HG03378 (cell line): Measurements from ENCODE around the gene NEDD4L.
"Not testable (repeated sequence)": the region's sequence is repeated elsewhere in the genome, so short reads cannot be mapped to it uniquely, and the experiment has no call there.

Source experiments
- ATAC-seq: cut with Tn5 transposase; IDR thresholded peaks from one replicate; pipeline ENCODE4 v1.9.1; 2021; ENCODE audit warnings: mild to moderate bottlenecking, moderate library complexity; ENCODE audit not compliant: unreplicated experiment

NEDD4L gene

DNA sequence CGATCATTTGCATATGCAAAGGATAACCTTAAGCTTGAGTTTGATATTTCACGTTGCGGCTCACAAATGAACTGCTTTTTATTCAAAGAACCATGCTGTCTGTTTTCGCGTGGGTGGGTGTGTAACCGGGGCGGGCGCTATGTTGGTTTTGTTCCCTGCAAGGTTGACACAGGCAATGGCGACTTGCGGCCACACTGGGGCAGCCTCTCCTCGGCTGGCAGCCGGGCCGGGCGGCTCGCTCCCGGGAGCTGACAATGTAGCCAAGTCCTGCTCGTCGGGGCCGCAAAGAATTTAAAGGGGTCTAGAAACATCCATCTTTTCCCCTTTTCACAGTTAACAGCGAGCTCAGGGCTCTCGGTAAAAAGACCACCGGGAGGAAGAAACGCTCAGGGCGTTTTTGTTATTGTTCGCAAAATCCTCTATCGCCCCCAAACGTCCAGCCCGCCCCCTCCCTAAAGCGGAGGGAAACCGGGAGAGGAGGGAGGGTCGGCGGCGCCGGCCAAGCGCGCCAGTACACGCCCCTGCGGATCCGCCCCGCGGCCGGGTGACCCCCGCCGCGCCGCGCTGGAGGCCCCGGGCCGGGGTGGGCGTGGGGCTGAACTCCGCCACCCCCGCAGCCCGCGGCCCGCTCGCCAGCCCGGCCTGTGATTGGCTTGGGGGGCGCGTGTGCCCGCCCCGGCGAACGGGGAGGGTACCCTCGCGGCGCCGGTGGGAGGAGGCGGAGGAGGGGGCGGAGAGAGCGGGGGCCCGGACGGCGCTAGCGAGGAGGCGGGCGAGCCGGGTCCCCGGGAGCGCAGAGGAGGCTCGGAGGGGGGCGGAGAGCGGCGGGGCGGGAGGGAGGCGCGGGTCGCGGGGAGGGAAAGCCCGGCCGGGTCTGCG is at the start of gene NEDD4L:
NEDD4L (plus strand) TSS at position 736 of the 879 bp plus-strand sequence. CDS start 435 bp downstream, outside the sequence.
- ATAC-seq, result peak; percentile 79

DNA sequence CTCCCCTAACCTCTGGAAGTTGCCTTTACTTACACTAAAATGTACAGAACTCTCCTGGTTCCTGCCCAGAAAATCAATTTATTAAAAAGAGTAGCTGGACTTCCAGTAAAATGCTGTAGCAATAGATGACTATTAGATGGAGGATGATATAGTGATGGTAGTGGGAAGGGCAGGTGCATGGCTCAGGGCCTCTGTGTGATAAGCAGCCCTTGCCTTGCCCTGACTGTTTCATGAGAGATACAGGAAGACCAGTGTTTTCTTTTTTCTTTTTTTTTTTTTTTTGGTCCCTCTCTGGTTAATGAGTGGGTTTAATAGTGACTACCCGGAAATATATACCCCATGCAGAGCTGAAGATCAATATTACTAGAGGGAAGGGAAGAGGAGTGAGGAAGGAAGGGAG is 48.7 kb upstream of the NEDD4L start:
- ATAC-seq, result no peak

DNA sequence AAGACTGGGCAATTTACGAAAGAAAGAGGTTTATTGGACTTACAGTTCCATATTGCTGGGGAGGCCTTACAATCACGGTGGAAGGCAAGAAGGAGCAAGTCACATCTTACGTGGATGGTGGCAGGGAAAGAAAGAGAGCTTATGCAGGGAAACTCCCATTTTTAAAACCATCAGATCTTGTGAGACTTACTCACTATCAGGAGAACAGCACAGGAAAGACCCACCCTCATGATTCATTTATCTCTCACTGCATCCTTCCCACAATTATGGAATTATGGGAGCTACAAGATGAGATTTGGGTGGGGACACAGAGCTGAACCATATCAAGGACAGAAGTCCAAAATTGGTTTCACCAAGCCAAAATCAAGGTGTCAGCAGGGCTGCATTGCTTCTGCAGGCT is 47.1 kb upstream of the NEDD4L start:
- not testable (repeated sequence) for ATAC-seq

DNA sequence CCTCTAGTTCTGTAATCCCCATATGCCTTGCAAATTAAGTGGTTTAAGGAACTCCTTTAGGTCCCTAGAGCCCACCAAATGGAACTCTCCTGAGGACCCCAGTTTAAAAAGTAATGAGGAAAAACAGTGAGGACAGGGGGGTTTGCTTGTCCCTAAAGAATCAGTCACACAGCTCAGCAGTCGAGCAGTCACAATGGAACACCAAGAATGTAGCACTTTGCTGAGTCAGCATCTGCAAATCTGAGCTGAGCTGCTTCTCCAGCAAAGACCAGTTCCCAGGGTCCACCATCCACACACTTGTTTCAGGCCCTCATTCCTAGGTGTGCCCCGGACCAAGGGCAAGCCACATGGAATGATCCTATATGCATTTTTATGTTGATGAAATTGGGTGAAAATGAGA is 46.2 kb upstream of the NEDD4L start:
- ATAC-seq, result no peak

DNA sequence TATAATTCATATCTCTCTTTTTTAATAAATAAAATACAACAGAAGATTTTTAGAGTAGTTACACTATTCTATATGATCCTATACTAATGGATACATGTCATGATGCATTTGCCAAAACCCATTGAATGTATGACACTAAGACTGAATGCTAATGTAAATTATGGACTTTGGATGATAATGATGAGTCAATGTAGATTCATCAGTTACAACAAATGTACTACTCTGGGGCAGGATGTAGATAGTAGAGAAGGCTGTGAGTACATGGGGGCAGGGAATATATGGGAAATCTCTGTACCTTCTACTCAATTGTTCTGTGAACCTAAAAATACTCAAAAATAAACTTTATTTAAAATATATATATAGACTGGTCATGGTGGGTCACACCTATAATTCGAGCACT is 45.6 kb upstream of the NEDD4L start:
- no peak for ATAC-seq

DNA sequence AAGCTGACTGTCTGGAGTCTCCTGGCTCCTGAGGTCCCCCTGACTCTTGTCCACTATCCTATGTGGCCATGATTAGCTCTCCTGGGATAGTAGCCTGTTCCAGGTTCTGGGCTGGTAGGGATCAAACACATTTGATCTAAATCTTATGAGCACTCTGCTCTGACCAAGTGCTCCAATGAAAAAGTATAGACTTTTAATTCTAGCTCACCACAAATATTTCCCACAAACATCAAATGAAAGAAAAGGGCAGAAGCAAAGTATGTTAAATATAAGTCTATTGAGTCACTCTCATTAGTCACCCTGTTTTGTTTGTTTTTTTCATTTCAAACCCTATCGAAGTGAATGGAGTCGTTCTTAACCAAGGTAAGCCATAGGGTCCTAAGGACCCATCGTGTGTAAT is 39.7 kb upstream of the NEDD4L start:
- ATAC-seq, result no peak

DNA sequence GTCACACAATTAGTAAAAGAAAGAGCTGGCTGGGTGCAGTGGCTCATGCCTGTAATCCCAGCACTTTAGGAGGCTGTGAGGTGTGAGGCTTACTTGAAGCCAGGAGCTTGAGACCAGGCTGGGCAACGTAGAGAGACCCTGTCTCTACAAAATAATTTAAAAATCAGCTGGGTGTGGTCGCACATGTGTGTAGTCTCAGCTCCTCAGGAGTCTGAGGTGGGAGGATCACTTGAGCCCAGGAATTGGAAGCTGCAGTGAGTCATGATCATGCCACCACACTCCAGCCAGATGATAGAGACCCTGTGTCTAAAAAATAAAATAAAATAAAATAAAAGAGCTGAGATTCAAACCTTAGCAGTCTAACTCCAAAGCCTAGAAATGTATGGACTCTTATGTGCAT is 39.0 kb upstream of the NEDD4L start:
- ATAC-seq, result no peak

DNA sequence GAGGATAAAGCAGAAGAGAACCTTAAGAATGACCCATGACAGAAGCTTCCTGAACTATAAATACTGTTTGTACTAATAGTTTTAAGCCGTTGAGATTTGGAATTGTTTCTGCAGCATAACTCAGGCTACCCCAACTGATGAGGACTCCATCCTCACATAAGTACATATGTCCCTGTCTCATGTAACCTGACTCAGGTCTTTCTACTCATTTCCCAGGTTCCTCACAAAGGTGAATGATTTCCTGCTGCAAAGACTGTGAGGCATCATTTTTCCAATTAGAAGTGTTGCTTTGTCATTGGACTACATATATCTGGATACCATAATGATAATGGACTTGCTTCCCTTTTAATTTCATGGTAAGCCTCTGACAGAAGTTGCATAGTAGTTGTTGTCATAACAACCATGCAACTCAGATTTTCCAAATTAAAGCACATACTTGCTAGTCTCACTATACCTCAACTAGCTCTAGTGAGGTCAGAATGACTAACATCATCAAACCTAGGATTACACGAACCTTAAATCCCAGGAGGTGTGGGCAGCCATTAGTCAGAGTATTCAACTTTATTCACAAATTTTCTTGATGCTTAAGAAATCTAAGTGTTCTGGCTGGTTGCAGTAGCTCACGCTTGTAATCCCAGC is 38.0 kb upstream of the NEDD4L start:
- ATAC-seq, result no peak

DNA sequence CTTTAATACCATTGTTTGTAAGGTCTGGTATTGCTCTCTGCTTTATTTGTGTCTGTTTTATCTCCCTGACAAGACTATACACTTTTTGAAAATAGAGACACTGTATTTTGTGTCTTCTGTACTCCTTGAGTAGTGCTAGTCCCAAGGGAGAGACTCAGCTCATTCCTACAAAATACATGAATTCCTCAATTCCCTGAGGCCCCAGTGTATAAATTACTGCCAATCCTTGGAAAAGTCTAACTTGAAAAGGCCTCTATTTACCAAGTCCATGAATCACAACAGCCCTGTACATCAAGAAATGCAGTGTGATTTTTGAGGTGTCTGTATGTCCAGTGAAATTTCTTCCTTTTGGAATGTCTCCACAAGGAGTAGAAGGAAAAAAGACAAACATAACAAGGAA is 34.9 kb upstream of the NEDD4L start:
- no peak for ATAC-seq

DNA sequence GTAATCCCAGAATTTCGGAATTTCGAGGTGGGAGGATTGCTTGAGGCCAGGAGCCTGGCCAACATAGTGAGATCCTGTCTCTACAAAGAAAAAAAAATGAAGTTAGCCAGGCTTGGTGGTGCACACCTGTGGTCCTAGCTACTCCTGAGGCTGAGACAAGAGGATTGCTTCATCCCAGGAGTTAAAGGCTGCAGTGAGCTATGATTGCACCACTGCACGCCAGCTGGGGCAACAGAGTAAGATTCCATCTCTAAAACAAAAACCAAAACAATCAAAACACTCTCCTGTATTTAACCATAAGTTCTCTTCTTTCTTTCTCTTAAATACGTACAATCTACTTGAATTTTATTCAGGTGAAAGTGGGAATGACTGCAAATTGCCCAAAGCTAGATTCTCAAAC is 33.8 kb upstream of the NEDD4L start:
- no peak for ATAC-seq

DNA sequence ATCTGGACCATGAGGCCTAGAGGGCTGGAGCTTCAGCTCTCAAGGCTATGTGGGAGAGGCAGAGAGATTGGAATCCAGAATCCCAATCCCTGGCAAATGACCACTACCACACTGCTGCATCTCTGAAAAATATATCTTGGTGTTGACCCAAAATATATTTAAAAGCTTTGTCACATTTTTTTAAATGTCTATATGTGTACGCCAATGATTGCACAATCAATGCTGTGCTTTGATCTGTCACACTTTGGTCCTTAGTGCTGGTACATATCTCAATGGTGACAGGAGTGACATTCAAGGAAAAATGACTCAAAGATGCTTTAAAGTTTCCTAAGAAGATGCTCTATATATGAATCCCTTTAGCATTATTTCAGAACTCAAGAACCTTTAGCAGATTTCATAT is 31.7 kb upstream of the NEDD4L start:
- ATAC-seq, result no peak

DNA sequence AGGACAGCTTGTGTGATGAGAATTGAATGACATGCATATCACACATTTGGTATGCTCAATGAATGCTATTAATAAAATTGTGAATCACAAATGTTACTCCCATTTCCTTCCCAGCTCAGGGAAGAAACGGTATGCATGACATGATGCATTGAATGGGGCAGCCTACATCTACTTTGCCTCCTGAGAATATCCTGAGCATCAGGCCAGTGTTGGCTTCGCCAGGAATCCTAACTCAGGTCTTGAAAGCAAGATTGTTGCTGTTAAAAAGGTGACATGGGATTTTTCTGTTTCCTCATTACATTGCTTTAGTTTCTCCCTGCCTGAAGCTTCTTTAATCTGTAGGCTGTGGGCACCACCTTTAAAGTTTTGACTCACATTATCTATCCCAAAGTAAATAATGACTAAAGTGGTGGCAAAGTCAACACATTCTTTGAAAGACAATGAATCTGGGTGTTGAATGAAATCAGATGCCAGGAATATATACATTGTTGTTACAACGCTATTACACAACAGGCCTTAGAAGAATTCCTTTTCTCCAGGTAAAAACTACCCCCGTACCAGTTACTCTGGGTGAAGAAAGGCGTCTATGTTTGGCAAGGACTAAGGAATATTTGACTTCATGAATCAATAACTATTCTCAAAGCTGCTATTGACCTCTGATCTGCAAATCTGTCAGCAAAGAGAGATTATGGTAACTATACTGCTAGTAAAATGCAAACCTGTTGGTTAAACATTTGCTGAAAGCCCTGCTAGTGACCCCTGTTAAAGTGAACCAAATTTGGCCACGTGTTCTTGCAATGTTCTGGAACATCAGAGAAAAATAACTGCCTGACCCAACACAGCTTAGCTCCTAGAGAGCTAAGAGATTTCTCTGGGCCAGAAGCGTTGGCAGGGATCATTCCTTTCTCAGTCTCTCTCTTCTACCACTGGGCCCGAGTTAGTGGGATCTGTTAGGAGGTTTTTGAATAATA is 30.5 kb upstream of the NEDD4L start:
- peak; percentile 35 for ATAC-seq

DNA sequence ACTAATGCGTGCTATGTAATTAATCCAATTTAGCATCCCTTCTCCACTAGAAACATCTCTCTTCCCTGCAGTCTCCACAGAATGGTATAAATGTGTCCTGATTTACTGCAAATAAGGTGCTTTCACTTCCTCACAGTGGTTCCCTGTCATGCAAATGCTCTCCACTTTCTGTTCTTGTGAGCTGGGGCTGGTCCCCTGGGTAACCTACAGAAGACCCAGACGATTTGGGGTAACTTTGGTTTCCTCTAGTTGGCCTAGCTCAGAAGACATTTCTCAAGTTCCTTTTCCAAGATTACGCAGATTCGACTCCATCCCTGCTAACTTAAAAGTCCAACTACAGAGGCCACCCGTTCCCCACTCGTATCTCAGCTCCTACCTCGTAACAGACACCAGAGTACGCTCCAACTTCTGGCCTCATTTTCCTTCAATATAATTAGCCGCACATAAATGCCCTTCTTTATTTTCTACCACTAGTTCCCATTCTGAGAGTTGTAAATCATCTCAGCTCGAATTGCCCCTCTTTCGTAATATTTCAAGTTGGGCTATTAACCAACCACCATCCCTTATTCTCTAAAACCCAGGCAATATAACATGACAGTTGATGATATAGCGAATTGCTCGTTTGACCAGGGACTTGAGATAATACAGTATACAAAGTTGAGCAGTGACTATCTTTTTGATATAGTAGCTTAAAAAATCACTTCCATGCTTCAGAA is 28.8 kb upstream of the NEDD4L start:
- peak; percentile 99 for ATAC-seq

DNA sequence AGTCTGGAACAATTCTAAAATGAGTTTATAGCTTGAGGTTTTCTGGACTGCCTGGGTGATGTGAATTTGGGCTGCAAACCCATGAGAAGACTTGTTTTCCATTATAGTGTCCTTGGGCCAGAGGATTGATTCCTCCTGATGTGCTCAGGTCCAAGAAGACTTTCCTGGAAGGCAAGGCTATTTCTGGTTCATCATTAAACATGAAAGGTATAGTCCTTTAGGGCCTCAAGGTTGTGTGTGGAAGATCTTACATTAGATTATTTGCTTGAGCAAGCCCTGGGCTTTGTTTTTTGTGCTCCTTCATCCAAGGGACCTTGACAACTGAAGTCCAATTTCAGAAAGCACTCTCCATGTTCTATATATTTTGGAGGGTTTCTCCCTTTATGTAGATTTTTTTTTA is 26.8 kb upstream of the NEDD4L start:
- ATAC-seq, result no peak

DNA sequence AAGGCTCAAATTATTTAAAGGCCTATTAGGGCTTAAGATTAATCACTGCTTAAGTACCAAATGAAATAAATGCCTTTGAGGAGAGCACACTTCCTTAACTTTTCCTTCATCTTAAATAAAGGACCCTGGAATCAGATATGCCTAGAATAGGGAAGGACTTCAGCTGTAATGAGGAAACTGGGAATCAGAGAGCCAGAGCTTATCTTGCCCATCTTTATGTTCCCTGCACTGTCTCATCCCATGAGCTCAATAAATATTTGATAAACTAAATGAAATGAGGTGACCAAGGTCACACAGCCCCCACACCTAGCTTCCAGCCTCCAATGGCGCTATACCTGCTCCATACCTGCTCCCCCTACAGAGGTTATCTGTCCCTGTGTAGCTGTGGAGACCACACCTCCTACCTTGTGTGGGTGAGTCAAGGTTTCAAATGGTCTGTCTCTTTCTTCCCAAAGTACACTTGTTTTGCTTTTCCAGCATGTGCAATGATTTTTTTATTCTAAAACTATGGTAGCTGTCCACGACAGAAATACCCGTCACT is 23.4 kb upstream of the NEDD4L start:
- ATAC-seq, result no peak

DNA sequence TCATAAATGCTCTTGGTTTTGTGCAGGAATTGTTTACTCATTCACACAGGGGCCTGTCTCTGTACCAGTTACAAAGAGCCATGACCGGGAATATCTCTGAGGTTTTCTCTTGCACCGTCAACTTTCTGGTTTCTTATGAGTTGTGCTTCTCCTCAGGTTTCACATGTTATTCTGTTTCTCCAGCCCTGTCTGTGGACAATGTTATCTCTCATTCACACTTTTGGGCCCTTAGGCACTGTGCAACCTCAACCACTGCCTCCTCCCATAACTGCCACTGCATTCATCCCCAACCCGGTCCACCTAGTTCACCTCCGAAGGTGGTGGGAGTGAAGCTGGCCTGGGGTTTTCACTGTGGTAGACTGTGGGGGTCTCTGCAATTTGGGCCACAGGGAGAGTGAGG is 22.5 kb upstream of the NEDD4L start:
- ATAC-seq, result no peak

DNA sequence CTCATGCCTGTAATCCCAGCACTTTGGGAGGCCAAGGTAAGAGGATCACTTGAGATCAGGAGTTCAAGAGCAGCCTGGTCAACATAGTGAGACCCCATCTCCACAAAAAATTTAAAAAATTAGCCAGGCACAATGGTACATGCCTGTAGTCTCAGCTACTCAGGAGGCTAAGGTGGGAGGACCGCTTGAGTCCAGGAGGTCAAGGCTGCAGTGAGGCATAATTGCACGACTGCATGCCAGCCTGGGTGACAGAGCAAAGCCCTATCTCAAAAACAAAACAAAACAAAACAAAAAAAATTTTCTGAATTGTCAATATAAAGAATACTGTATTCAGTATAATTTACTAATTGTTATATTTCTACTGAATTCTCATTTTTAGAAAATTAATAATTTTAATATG is 20.9 kb upstream of the NEDD4L start:
- ATAC-seq, result no peak

DNA sequence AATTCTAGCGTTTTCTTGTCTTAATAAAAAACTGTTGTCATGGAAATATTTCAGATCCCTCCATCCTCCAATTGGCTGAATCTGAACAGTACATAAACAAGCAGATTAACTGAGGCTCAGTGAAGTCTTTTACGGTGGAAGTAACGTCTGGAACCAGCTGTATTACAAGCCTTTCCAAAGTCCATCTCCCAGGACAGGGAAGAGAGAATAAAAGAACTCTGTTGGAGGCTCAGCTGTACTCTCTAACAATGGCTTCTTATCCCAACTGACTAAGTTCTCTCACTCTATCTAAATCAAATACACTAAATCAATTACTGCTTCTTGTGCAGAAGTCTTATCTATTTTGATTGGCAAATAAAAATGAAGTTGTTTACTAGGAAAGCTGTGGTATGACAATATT is 19.9 kb upstream of the NEDD4L start:
- ATAC-seq, result no peak

DNA sequence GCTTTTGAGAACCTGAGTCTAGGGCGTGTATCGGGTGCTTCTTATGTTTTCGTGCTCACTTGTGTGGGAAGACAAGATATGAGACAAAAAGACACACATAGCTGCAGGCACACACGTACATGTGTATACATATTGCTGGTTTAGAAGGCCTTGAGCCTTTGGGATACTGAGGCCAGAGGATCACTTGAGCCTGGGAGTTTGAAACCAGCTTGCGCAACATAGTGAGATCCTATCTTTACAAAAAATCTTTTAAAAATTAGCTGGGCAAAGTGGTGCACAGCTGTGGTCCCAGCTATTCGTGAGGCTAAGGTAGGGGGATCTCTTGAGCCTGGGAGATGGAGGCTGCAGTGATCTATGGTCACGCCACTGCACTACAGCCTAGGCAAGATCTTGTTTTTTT is 18.8 kb upstream of the NEDD4L start:
- no peak for ATAC-seq

DNA sequence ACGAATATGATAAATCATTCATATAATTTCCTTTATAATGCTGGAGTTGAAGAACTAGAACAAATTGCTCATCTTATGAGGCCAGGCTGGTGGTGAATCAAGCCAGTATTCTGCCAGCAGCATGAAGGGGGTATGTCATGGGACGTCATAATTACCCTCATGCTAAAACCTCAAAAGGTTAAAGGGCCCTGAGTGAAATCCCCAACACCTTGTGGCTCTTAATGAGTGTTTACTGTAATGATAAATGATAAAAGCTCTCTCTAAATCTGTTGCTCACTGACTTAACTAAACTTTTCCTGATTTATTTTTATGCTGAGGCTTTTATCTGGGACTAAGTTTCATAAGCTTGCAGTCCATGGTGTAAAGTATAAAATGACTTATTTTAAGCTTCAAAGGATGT is 18.3 kb upstream of the NEDD4L start:
- ATAC-seq, result no peak
